Astrocyte of the spinal cord (primary cell): ENCODE results near the gene SCYGR4.
"Not testable (repeated sequence)": the region's sequence is repeated elsewhere in the genome, so short reads cannot be mapped to it uniquely, and the experiment has no call there.

ENCODE experiments used
- DNase-seq: peaks from one replicate; pipeline ENCODE4 v3.0.0; 2011; ENCODE audit warnings: low read depth, low spot score
- H3K4me3 ChIP-seq: 2 replicates; pipeline ENCODE4 v1.5.1; 2011; ENCODE audit warnings: low read depth, mild to moderate bottlenecking, low read length, moderate library complexity
- CTCF ChIP-seq: IDR thresholded peaks from 2 replicates; pipeline ENCODE4 v1.5.1; 2012; ENCODE audit warnings: low read depth, mild to moderate bottlenecking, low read length, inconsistent platforms
- in situ Hi-C: cut with HindIII; loops from 2 replicates; pipeline ENCODE4 v1.10.0; 2017; ENCODE audit warnings: low sequenced_read_pairs

The SCYGR4 gene

GRCh38 chr2:227655454-227655853, 38.2 kb downstream of the SCYGR4 start:
- peak; percentile 80 for DNase-seq
- in situ Hi-C loops = no loop called here
- no peak for TF ChIP-seq CTCF
- H3K4me3 ChIP-seq = no peak overlapping the region

DNA sequence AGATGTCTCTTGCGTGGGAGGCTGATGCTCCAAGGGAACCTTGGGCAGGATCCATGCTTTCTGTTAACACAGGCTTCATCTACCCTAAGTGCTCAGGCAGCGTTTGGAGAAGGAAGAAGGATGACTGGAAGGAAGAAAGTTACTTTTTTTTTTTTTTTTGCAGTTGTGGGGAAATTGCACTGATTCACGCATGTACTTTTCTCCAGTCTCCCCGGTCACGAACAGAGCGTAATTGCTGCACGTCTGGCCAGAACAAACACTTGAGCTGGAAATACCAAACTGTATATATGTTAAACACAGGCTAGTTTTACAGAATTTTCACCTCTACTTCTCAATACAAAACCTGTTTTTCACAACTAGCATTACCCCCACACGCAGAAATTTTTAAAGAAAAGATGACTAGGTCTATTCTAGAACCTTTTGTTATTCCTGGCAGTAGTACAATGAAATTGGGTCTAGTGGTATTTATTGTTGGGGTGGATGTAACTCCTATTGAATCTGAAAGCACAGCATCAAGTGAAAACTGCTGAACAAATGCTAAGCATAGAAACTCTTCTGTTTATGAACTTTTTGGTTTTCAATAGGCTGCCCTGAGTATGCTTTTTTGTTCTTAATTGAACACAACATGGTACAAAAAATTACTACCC, 40.0 kb downstream of the SCYGR4 start:
- H3K4me3 ChIP-seq = no peak overlapping the region
- DNase-seq = peak; percentile 56
- in situ Hi-C loops = no loop called here
- no peak for TF ChIP-seq CTCF

- no peak overlapping the region for H3K4me3 ChIP-seq
- in situ Hi-C loops = no loop called here
- DNase-seq = no peak
- no peak for TF ChIP-seq CTCF
Measured at GRCh38 chr2:227661025-227661649, 43.8 kb downstream of the SCYGR4 start.

- TF ChIP-seq CTCF = no peak
- in situ Hi-C loops = no loop called here
- no peak overlapping the region for H3K4me3 ChIP-seq
- DNase-seq = no peak
Measured at GRCh38 chr2:227661827-227662226, 44.5 kb downstream of the SCYGR4 start.

- no peak overlapping the region for H3K4me3 ChIP-seq
- in situ Hi-C loops = no loop called here
- no peak for DNase-seq
- TF ChIP-seq CTCF = no peak
Measured at GRCh38 chr2:227665189-227665940, 48.1 kb downstream of the SCYGR4 start.

DNA sequence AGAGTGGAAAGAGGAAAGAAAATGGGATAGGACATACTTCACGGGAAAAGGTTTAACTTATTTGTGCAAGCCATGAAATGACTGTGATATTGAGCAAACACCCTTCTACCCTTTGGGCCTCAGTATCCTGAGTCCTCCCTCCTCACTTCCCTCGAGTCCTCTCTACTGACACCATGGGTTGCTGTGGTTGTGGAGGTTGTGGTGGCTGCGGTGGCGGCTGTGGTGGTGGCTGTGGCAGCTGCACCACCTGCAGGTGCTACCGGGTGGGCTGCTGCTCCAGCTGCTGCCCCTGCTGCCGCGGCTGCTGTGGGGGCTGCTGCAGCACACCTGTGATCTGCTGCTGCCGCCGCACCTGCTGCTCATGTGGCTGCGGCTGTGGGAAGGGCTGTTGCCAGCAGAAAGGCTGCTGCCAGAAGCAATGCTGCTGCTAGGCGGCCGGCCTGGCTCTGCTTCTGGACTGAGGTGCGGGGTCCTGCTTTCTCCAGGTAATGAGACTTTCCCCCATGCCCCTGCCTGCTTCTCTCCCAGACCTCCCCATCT, 49.4 kb downstream of the SCYGR4 start, which contains the start of gene SCYGR5:
SCYGR5 (plus strand) TSS at position 174 of the 540 bp plus-strand sequence; CDS start at position 174, 0 bp downstream.
- in situ Hi-C loops, H3K4me3 ChIP-seq, DNase-seq: not testable (repeated sequence)
